NCI-H2029 treated with DMSO at 0.1 percent for 48 hours (cell line): Measurements from ENCODE around the gene SLC30A9.

ENCODE experiments used
- DNase-seq: peaks from one replicate; lab custom pipeline; 2025; lab: John Stamatoyannopoulos, UW

SLC30A9 gene

GRCh38 chr4:41990365-41991111 lies at the start of gene SLC30A9:
Gene SLC30A9, plus strand, starts transcription at chr4:41990530. Its CDS starts 122 bp downstream, at chr4:41990652.
- peak; percentile 69 for DNase-seq

- no peak for DNase-seq
Measured at GRCh38 chr4:41940834-41941233, 49.5 kb upstream of the SLC30A9 start.

- DNase-seq = no peak
Measured at GRCh38 chr4:41943506-41943905, 46.8 kb upstream of the SLC30A9 start.

DNA sequence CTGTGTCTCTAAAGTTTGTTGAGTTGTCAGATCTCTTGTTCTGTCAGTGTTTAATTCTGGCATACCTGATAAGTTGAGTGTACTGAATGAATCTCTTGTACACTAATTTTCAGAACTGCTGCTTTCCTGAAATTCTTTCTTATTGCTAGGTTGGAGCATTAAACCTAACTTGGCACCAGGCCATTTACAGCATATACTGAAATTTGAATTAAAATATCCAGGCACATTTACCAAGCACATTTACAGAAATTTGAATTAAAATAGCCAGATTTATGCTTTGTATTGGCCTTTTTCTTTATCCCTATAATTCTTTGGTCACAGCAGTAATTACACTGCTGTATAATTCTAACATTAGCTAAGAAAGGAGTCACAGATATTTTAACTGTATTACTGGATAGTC lies 46.2 kb upstream of the SLC30A9 start:
- DNase-seq = no peak

GRCh38 chr4:41949531-41949930 lies 40.8 kb upstream of the SLC30A9 start:
- DNase-seq = no peak

DNA sequence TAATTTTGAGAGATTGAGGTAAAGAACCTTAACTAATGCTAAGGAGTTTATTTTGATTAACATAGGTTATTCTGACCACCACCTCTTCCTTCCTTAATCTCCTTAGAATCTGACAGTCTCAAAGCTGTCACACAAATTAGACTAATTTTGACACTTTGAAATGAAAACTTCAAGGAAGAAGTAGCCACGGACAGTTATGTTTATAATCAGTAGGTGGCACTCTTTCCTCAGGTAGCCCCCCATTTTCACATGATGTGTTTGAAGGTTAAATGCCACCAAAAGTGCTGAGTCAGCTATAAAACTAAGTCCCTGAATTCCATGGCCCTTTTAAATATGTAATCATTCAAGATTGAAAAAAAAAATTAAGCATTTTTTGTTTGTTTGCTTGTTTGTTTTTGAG lies 32.7 kb upstream of the SLC30A9 start:
- DNase-seq = peak; percentile 5

DNA sequence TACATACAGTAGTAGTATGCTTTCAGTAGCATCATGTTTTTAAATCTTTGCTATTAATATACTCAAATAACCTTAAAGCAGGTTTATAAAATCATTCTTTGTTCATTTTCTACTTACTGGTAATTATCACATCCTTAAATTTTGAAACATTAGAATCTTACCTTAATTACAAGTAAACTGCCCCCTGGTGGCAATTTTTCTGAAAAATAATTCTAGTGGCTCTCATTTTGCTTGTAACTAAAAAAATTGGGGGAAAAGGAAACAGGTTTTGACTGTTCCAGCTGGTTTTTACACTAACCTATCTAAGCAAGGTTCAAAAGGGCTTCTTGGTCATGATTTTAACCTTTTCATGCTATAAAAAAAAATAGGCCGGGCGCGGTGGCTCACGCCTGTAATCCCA lies 27.2 kb upstream of the SLC30A9 start:
- no peak for DNase-seq

GRCh38 chr4:41964401-41964800 lies 25.9 kb upstream of the SLC30A9 start:
- no peak for DNase-seq

GRCh38 chr4:41967392-41967791 lies 22.9 kb upstream of the SLC30A9 start:
- no peak for DNase-seq

DNA sequence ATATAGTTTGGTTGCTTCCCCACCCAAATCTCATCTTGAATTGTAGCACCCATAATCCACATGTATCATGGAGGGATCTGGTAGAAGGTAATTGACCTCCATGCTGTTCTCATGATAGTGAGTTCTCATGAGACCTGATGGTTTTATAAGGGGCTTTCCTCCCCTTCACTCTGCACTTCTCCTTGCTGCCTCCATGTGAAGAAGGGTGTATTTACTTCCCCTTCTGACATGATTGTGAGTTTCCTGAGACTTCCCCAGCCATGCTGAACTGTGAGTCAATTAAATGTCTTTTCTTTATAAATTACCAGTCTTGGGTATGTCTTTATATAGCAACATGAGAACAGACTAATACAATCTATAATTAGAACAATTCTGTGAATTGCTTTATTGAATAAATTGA lies 20.7 kb upstream of the SLC30A9 start:
- no peak for DNase-seq

GRCh38 chr4:41975341-41975740 lies 15.0 kb upstream of the SLC30A9 start:
- DNase-seq = no peak

DNA sequence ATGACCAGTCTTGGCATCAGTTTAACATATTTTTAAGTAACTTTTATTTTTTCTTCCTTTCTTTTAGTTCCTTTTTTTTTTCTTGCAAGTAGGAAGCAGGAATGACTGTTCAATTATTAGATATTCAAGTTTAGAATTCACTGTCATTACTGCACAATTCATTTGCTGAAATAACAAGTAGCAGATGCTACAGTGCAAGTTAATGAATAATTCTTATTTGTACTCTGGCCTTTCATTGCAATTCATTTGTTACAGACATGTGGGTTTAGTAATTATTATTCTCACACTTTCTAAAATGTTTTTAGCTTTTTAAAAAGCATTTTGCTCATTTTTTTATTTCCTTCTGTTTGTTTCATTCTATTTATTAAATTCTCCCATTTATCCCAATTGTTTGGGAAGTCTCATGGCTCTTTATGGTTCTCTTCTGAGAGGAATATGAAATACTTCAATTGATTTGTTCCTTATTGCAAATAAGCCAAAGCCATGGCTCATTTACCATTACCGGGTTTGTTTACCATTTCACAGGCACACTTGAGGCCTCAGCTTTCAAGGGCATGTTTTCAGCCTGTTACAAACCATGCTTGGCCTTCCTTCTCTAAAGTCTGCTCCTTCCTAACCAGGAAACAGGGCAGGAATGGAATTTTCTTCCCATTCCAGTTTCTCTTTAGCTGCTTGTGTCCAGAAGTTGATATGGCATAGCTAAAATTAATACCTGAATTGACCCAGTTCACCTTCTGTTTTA lies 13.4 kb upstream of the SLC30A9 start:
- DNase-seq = peak; percentile 16

DNA sequence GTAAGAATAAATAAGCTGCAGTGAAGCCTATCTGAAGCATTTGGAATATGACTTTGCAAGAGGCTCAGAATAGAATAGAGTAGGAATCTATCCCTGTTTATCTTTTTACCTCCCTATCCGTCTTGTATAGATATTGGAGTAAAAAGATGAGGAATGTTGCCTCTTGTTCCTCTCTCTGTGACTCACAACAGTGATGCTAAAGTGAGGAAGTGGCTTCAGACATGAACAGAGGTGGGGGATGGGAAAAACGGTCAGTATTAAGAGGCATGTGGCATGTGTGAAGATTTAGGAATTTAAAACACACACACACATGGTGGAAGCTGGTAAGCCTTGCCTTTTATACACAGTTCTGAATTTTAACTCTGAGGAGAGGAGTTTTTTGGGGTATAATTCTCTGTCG lies 12.6 kb upstream of the SLC30A9 start:
- DNase-seq = no peak

DNA sequence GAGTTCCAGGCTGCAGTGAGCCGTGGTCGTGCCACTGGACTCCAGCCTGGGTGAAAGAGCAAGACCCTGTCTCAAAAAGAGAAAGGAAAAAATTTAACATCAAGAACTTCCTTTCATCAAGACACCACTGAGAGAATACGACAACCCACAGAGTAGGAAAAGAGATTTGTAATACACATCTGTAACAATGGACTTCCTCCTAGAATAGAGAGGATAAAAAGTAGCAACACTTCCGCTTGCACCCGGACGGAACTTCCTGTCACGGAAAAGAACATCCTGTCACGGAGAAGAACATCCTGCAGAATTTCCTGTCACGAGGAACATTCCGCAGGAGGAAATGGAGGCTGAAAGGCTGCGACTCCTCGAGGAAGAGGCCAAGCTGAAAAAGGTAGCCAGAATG lies 8.9 kb upstream of the SLC30A9 start, which contains the start of gene DCAF4L1:
DCAF4L1 (plus strand) TSS at position 301 of the 400 bp plus-strand sequence; CDS start at position 338, 37 bp downstream.
- DNase-seq = no peak

DNA sequence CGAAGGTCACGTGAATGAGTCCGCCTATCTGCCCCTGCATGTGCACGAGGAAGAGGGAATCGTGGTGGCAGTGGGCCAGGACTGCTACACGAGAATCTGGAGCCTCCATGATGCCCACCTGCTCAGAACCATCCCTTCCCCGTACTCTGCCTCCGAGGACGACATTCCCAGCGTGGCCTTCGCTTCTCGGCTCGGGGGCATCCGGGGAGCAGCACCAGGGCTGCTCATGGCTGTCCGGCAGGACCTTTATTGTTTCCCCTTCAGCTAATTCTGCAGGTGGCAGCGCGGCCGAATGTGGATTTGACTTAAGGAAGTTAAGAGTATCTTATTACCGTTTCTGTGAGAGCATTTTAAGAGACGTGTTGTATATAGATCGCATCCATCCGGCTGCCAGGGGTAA lies 7.6 kb upstream of the SLC30A9 start:
- no peak for DNase-seq

DNA sequence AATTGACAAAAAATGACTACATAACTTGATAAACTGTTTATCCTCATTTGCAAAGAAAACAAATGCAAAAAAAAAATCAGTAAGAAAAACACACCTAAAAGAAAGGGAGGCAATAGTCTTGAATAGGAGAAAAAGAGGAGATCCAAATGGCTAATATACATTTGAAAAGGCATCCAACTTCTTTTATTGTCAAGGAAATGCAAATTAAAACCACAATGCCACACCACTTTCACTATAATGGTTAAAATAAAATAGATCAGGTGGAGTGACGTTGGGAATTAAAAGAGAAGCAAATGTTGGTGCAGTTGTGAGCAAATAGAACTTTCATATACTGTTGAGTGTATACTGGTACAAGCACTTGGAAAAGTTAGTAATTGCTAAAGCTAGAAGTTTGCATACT lies 5.2 kb upstream of the SLC30A9 start:
- DNase-seq = no peak

- no peak for DNase-seq
Measured at GRCh38 chr4:41989994-41990364, 351 bp upstream of the SLC30A9 start.

DNA sequence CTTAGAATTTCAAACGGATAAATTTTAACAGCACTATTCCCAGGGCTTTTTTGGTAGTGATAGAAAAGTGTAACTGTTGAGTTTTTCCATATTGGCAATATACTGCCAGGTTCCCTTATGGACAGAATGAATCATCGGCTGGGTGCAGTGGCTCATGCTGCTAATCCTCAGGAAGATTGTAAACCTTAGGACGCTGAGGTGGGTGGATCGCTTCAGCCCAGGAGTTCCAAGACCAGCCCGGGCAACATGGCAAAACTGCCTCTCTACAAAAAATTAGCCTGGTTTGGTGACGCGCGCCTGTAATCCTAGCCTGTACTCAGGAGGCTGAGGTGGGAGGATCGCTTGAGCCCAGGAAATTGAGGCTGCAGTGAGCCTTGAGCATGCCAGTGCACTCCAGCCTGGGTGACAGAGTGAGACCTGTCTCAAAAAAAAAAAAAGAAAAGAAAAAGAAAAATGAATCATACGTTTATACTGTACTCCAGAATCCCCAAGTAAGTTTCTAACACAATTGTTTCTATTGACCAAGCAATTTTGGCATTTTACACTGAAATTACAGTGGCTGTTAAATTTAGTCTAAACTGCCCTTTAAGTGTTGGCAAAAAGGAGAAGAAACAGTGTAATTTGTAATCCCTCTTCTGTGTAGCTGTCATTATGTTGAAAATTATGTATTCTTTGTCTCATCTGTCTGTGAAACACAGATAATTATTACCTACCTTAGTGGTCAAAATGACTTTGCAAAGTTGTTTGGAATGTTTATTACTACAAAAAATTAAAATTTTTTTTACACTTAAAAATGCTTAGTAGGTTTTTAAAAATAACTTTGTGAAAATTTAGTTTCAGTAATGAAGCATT lies 1.8 kb downstream of the SLC30A9 start:
- no peak for DNase-seq

DNA sequence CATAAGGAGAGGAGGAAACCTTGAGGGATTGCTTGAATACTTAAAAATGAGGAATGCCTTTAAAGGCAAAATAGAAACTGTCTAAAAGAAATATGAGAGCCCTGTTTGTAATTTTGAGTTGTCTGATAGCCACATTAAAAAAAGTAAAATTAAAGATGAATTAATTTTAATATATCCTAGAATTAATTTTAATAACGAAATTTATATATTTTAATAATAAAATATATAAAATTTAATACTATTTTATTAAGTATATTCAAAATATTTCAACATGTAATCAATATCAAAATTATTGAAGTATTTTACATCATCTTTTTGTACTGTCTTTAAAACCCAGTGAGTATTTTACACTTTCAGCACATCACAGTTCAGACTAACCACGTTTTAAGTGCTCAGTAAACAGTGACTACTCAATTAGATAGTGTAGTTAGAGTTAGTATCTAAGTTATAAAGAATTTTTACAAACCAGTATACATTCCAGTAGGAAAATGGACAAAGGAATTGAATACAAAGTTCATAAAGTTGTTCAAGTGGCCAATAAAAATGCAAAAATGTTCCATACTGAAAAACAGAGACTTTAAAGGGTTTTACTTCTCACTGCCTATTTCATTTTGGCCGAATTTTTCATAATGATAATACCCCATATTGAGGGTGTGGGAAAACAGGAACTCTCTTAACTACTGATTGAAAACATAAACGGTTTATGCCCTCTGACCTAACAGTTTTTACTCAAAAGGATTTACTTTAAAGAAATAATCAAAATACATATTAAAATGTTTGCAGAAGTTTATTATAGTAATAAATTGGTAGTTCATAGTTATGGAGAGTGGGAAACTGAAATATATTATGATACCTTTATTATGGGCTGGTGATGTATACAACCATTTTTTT lies 2.9 kb downstream of the SLC30A9 start:
- DNase-seq = no peak

GRCh38 chr4:41994461-41994985 lies 4.2 kb downstream of the SLC30A9 start:
- DNase-seq = no peak

- no peak for DNase-seq
Measured at GRCh38 chr4:41998019-41998418, 7.7 kb downstream of the SLC30A9 start.
